ENCODE measurements around the gene ARHGAP27.

Gene ARHGAP27

DNA sequence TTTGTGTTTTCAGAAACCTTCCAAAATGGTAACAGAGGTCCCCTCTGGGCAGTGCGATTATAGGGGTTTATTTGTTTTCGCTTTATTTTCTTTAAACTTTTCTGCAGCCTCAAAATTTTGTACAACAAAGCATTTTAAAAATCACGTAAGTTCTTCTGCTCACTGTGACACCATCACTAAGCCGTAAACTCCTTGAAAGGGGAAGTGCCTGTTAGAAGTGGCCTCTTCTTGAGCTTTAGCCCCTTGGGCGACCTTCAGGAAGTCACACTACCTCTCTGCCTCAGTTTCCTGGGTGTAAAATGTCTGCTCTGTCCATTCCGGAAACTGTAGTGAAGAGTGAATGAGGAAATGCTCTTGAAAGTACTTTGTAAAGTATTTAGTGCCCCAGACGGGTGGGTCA, 26.6 kb downstream of the ARHGAP27 start:
- no peak for DNase-seq (ENCODE audit: low read depth in 2 of 2)

DNA sequence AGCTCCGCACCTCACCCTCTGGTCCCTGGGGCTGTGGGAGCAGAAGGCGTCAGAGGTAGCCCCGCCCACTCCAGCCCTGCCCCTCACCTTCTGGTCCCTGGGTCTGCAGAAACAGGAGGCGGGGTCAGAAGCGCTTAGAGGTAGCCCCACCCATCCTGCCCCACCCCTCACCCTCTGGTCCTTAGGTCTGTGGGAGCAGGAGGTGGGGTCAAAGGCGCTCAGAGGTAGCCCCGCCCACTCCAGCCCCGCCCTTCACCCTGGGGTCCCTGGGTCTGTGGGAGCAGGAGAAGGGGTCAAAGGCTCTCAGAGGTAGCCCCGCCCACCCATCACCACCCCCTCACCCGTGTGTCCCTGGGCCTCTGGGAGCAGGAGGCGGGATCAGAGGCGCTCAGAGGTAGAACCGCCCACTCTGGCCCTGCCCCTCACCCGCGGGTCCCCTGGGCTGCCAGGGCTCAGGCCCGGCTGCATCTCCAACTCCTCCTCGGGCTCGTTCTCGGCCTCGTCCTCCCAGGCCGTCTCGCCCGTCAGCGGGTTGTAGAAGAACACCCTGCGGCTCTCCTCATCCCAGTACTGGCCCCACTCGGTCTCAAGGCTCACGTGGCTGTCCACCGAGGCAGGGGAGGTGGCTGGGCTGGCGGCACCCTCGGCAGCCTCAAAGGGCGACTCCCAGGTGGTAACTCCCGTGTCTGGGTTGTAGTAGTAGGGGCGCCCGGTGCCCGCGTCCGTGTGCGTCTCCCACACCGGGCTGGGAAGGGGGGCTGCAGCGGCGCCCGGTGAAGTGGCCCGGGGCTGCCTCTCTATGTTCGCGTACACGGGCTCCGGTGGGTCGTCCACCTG, 27.2 kb downstream of the ARHGAP27 start:
- DNase-seq (ENCODE audit: low read depth in 2 of 2) = no peak

DNA sequence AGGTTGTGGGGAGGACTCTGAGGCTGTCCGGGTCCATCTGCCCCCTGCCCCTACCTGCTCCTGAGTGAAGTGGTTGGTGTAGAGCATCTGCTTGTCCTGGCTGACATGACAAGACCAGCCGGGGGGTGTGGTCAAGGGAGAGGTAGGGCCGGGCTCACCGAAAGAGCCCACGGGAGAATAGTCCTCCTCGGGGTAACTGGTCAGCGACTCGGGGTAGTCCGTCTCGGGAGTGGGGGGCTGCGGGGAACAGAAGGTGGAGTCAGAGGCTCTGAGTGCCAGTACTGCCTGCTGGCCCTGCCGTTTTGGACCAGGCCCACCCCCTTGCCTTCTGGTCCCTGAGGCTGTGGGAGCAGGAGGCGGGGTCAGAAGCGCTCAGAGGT, 27.8 kb downstream of the ARHGAP27 start:
- DNase-seq (ENCODE audit: low read depth in 2 of 2) = no peak

DNA sequence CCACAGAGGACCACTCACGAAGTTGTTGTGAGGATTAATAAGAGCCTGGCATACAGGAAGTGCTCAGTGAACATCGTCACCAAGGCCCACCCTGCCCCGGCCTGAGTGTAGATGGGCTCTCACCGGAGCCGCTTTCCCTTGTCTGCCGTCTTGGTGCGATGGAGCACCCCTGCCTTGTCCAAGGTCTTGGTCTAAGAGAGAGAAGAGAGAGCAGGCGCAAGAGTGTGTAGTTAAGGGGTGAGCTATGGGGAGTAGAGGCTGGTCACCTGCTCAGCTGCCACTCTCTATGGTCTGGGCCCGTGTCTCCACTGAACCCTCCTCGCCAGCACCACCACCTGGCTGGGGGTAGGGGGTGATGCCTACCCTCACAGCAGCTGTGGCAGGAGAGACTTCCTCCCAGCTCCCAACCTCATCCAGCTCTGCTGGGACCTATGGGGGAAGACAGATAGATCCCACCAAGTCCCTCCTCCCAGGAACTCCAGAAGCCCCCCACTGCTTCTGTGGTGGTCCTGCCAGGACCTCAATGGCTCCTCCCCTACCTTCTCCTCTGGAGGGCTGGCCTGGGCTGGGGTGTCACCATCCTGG, 28.7 kb downstream of the ARHGAP27 start:
- no peak for DNase-seq (ENCODE audit: low read depth in 2 of 2)

DNA sequence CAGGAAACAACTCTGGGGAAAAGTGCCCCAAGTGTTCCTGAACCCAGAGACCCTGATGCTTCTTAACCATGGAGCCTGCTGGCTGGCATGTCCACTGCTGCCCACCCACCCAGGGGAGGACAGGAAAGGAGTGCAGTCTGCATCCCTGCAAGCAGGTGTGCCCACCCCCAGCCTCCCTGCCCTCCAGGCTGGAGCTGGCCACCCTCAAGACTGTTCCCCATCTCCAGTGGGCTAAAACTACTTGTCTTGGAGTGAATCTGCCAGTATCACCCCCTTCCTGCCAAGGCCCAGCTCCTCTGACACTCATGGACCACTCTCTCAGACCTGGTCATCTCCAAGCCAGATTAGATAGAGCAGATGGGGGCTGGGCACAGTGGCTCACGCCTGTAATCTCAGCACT, 29.8 kb downstream of the ARHGAP27 start:
- no peak for DNase-seq (ENCODE audit: low read depth in 2 of 2)

DNA sequence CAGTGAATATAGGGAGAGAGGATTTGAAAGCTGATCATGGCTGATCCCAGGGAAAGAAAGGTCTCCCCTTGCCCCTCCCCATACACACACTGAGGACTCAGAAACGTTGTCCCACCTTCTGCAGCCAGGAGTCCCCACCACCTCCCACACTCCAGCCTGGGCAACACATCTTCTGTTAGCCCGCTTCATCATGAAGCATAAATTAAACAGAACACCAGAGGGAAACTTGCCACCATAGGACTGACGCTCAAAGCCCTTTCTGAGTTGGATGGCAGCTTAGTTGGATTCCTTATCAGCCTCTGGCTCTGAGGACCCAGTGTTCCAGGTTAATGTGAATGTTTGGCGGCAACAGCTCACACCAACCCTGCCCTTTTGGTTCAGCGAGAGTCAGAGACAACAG, 33.9 kb downstream of the ARHGAP27 start:
- DNase-seq (ENCODE audit: low read depth in 2 of 2) = no peak

DNA sequence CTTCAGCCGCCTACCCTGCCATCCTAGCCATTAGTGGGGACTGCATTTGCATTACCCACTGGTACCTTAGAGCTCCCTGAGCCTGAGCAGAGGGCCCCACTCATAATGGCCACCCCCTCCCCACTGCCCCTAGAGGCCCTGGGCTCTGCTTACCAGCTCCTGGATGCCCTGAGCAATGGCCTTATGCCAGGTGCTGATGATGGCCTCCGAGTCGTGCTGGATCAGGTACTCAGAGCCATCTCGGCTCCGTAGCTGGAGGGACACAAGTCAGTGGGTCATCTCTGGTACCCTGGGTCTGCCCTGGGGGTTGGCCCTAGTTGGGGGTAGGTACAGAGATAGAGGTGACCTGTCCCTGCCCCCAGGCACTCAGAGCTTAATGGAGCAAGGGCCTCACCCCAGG, 34.9 kb downstream of the ARHGAP27 start:
- DNase-seq (ENCODE audit: low read depth in 2 of 2) = no peak

DNA sequence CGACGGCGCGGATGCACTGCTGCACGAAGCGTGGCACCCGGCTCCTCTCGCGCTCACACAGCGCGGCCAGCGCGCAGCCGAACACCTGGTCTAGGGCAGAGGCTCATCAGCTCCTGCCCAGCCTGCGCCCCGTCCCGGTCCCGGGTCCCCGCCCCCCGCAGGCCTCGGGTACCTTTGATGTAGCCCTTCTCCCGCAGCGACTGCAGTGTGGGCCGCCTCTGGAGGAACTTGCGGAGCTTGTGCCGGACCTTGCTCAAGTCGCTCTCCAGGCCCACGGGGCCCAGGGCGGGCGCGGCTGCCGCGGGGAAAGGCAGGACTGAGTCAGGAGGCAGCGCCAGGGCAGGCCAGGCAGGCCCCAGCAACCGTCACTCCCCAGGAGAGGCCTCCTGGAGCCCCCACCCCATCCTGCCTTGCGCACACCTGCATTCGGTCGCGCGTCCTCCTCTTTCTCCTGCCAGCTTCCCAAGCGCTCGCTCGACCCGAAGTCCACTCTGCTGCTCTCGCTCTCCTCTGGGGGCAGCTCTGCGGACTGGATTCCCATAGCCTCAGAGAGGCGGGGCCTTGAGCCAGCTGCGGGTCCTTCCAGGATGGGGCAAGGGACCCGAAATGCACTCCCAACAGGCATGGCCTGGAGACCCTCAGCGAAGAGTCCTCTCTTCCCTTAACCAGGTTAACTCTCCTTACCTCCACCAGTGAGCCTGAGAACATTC, 36.0 kb downstream of the ARHGAP27 start:
- no peak for DNase-seq (ENCODE audit: low read depth in 2 of 2)

DNA sequence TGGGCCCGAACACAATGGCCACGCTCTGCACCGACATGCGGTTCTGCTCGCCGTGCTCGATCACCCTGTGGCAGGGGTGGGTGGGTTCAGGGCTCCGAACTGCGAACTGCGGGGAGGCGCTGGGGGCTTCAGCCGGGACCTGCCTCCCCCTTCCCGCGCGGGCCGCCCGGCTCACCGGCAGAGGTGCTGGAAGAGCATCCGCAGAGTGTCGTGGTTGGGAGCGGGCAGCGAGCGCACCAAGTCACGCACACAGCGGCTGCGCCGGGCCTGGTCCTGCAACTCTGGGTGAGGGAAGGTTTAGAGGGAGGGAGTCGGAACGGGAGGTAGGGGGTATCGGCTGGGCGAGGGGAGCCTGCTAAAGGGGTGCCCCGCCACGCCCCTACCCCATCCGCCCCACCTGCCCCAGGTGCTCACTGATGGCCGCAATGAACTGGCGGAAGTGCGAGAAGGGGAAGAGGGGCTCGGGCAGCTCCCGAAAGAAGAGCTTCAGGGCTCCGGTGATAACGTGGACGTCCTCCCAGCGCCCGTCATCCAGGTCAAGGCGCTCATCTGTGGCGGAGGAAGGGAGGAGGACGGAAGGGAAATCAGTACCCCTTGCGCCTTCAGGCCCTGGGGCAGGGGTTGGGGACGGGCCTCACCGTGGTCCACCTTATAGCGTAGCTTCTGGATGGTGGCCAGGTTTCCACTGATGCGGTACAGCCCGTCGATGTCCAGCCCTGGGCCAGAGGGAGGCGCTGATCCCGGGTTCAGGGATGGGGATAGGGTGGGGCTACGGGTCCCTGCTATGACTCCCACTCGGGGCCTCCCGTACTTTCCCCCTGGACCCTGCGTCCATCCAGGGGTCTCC, 36.9 kb downstream of the ARHGAP27 start:
- no peak for DNase-seq (ENCODE audit: low read depth in 2 of 2)

DNA sequence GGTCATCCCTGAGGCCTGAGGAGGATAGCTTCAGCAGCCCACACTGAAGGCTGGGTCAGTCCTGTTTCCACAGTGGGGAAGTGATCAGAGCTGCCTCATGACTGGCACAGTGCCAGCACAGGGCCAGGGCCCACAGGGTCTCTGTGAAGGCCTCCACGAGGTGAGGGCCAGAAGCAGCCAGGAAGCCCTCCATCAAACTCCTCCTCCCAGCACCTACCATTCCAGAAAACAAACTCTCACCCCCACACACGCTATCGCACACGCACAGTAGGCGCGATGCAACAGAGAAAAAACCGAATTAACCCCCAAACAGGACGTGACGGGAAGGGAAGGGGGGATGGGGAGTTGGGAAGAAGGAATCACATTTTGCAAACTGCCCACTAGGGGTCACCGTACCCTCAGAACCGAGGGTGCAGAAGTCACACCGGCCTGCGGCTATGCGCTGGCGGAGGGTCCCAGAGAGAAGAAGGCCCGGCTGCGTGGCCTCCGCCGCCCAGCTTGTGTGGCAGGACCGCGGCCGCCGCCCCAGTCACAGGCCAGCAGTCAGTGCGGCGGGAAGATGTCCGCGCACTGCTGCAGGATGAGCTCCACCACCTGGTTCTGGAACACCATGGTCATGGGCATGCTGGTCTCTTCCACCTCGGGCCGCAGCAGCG, 37.6 kb downstream of the ARHGAP27 start:
- DNase-seq (ENCODE audit: low read depth in 2 of 2) = peak; percentile 17 to 23

DNA sequence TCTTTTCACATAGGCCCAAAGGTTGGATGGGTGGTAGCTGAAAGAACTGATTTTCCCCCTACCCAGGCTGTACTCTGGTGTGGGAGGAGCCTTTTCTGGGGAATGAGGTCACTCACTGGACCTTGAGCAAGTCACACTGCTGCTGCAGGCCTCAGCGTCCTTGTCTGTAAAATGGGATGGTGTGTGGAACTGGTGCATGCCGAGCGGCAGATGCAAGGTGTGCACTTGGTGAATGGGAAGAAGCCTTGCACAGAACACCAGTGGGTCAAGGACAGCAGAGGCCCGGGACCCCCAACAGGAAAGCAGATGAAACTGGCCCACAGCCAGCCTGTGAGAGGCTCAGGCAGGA, 38.1 kb downstream of the ARHGAP27 start:
- DNase-seq (ENCODE audit: low read depth in 2 of 2) = no peak

DNA sequence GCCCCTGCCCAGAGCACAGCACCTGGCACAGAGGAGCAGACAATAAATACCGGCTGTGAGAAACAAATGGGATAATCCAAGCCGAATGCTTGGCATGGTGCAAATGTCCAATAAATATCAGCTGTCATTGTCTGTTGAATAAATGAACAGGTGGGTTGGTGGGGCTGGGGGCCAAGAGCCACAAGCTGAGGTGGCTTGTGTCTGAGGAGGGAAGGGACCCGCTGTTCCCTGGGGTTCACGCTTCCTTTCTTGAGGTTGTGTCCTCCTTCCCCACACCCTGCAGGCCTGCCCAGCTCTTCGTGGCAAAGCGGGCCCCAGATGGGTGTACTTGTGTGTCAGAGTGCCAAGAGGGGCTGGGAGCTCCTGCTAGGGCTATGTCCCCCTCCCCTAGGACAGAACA, 38.6 kb downstream of the ARHGAP27 start:
- no peak for DNase-seq (ENCODE audit: low read depth in 2 of 2)

DNA sequence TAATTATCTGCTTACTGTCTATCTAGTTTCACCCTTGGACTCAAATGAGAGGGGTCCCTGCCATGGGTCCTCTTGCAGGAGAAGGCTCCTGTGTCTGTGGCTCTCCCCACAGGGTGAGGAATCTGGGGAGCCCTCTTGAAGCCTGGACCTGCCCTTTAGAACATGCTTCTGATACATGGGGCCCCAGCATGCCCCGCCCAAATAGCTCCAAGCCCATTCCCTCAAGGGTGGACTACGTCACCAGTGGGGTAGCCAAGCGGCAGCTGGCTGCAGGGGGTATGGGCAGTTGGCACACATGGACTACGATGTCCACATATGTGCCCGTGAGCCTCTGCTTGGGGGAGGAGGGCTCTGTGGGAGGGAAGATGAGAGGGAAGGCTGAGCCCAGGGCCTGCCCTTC, 39.3 kb downstream of the ARHGAP27 start:
- no peak for DNase-seq (ENCODE audit: low read depth in 2 of 2)

DNA sequence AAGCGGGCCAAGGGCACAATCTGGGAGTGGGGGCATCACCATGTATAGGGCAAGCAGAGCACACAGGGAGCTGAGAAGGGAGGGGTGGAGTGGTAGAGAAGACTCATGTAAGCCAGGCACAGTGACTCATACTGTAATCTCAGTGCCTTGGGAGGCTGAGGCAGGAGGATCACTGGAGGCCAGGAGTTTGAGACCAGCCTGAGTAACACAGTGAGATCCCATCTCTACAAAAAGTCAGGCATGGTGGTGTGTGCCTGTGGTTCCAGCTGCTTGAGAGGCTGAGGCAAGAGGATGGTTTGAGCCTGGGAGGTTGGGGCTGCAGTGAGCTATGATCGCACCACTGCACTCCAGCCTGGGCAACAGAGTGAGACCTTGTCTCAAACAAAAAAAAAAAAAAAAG, 40.8 kb downstream of the ARHGAP27 start:
- no peak for DNase-seq (ENCODE audit: low read depth in 2 of 2)

DNA sequence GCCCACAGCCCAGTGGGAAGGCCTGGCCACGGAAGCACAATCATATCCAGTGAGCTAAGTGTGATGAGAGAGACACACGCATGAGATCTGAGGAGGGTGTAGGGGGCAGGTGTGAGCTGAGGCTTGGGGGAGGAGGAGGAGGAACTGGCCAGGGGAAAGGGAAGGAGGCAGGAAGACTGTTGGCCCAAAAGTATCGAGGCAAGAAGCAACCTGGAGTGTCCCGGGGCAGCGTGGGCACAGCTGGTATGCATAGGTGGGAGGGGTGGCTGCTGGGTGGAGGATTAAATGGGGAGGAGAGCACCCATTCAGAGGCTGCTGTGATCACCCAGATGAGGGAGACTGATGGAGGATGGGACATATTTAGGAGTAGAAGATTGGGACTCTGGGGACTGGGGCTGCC, 41.4 kb downstream of the ARHGAP27 start:
- no peak for DNase-seq (ENCODE audit: low read depth in 2 of 2)

DNA sequence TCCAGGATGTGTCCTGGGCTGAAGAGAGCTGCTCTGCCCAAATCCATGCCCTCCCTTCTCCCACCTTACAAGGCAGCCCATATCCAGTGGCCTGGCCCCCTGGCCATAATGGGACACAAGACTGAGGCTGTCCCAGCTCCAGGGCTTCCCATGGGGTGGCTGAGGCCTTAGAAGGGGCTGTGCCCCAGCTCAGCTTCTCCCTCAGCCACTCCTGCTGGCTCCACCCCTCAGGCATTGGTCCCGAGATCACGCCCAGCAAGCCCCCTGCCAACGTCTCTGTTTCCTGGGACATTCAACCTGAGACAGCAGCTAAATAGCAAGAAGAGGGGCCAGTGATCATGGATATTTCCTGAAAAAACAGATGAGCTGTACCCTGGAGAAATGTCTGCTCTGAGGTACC, 43.3 kb downstream of the ARHGAP27 start:
- no peak for DNase-seq (ENCODE audit: low read depth in 2 of 2)

DNA sequence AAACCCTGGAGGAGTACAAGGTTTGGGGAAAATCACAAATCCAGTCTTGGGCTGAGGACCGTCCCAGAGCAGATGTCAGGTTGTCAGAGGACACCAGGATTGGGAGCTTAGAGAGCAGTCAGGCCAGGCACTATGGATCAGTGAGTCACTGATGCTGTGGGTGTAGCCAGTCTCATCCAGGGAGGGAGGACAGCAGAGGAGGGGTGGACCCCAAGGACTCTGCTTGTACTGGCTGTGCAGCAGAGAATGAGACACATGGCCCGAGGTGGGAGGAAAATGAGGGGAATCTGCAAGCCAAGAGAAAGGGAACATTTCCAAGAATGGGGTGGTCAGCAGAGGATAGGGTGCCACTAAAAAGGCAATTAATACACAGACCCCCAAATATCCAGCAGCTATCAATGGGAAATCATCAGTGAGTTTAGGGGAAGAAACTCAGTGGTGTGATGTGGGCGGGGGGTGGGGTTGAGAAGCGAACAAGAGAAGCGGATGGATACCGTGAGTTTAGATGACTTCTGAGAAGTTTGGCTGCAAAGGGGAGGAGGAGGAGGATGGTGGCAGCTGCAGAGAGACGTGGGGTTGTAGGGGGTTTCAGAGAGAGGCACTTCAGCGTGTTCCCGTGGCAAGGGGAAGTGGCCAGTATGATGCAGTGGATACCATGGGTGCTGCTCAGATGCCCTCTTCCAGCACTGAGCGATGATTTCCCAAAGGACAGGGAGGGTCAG, 43.9 kb downstream of the ARHGAP27 start:
- DNase-seq (ENCODE audit: low read depth in 2 of 2) = no peak

DNA sequence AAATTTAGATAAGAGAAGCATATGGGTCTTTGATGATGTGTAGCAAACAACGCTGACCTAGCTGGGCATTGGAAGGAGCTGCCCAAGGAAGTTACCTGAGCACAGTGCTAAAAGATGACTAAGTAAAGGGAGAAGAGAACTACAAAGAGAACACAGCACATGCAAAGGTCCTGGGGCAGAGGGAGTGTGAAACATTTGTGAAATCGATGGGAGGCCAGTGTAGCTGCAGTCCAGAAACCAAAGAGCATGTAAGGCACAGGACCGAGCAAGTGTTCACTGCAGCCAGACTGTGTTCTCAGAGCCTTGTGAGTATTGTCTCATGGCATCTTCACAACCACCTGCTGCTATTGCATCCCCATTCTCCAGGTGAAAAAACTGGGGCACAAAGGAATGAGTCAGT, 44.9 kb downstream of the ARHGAP27 start:
- DNase-seq (ENCODE audit: low read depth in 2 of 2) = no peak

DNA sequence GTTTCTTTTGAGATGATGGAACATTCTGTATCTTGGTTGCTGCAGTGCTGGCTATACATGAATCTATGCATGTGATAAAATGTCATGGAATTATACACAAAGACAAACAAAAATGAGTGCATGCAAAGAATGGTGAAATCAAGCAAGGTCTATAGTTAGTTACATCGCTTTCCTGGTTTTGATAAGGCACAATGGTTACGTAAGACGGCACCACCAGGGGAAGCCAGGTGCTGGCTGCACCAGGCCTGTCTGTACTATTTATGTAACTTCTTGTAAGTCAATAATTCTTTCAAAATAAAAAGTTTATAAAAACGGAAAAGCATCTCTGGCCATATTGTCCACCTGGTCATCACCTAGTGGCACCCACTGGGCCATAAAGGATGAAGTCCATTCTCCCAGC, 46.5 kb downstream of the ARHGAP27 start:
- no peak for DNase-seq (ENCODE audit: low read depth in 2 of 2)

DNA sequence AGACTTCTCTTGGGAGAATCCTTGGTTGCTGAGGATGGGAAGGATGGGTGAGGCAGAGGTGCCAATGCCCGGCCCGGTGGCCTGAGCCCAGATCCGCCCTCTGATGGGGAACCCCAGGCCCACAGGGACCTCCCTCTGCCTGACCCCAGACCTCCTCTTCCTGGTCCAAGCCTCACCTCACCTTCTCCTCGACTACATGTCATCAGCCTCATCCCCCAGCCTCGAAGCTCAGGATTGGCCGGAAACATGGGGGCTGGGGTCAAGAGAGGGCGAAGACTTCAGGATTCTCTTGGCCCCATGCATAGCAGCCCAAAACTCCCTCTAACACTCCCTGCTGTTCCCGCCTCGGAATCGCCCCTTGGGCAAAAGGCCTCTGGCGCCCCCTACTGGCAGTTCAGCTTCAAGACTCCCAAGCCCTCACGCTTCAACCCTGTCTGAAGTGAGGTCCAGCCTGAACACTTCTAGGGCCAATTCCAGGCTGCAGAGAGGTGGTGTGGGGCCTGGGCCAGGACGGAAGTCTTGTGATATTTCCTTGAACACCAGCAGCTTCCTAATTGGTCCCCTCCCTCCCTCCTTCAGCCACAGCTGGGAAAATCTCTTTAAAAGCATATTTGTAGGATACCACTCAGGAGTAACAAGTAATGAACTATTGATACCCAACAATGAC, 47.2 kb downstream of the ARHGAP27 start:
- DNase-seq (ENCODE audit: low read depth in 2 of 2) = peak; percentile 92 to 96
